BLaER1 treated with 17β-estradiol and CSF1 and Interleukin-3, amounts not matched to agents 10 nM and 100 nM (cell line): ENCODE measurements around the gene SLC6A7.

Experiments
- H3K27ac ChIP-seq, 11 experiments: shearing (Covaris generic); formaldehyde crosslinking; 2 replicates each; pipeline ENCODE4 v1.8.1; 2022
- H3K27me3 ChIP-seq, 11 experiments: shearing (Covaris generic); formaldehyde crosslinking; 2 replicates each; pipeline ENCODE4 v1.8.1; 2022
- H3K36me3 ChIP-seq, 11 experiments: shearing (Covaris generic); formaldehyde crosslinking; 2 replicates each; pipeline ENCODE4 v1.8.1; 2022
- H3K4me1 ChIP-seq, 10 experiments: shearing (Covaris generic); formaldehyde crosslinking; 2 replicates each; pipeline ENCODE4 v1.8.1; 2022
- H3K4me2 ChIP-seq, 11 experiments: shearing (Covaris generic); formaldehyde crosslinking; 2 replicates each; pipeline ENCODE4 v1.8.1; 2022
- H3K4me3 ChIP-seq, 10 experiments: shearing (Covaris generic); formaldehyde crosslinking; 2 replicates each; pipeline ENCODE4 v1.8.1; 2022
- H3K9ac ChIP-seq, 11 experiments: shearing (Covaris generic); formaldehyde crosslinking; 2 replicates each; pipeline ENCODE4 v1.8.1; 2022
- H3K9me3 ChIP-seq, 11 experiments: shearing (Covaris generic); formaldehyde crosslinking; replicated peaks in 1 of 11; 2 replicates each; pipeline ENCODE4 v1.8.1; 2022
- H4K20me1 ChIP-seq, 11 experiments: shearing (Covaris generic); formaldehyde crosslinking; 2 replicates each; pipeline ENCODE4 v1.8.1; 2022
- Cebpa-rat ChIP-seq, 11 experiments: shearing (Covaris generic); IDR thresholded peaks; 2 replicates each; pipeline ENCODE4 v1.8.1; 2022

The SLC6A7 gene

GRCh38 chr5:150189728-150190502, at the start of gene SLC6A7:
Gene SLC6A7, plus strand, starts transcription at chr5:150190062. Its CDS starts 266 bp downstream, at chr5:150190328.
- no peaks in the 10 kb centered on the region for H3K36me3 ChIP-seq
- peaks cover 0 to 15% (median 0%) of the 10 kb centered on the region in 11 experiments; a peak in 5 of 22 replicates for H4K20me1 ChIP-seq
- H3K4me1 ChIP-seq: peaks cover 16 to 26% (median 24%) of the 10 kb centered on the region in 10 experiments
- H3K27ac ChIP-seq: no peak within 1 kb of the TSS
- H3K4me2 ChIP-seq: peak within 1 kb of the TSS in 10 of 11 experiments; percentile 3 to 60 (median 34); a peak in 16 of 22 replicates
- 0 out of 20 replicates have a peak within 1 kb of the TSS, but pooled peaks of 1 of the 10 experiments have one; percentile 10 for H3K4me3 ChIP-seq
- peaks cover 54 to 68% (median 63%) of the 10 kb centered on the region in 11 experiments for H3K27me3 ChIP-seq
- H3K9ac ChIP-seq: 0 out of 22 replicates have a peak within 1 kb of the TSS, but pooled peaks of 1 of the 11 experiments have one; percentile 3
- TF ChIP-seq Cebpa-rat (IDR thresholded peaks at IDR 0.05): no peak
- no peaks in the 10 kb centered on the region for H3K9me3 ChIP-seq

- Histone ChIP-seq H3K36me3 (peaks cover 0 to 19% (median 13%) of the 10 kb centered on the region in 11 experiments; a peak in 15 of 22 replicates), H4K20me1 (no peaks in the 10 kb centered on the region), H3K27me3 (no peaks in the 10 kb centered on the region), H3K4me1 (peaks cover 91 to 100% (median 100%) of the 10 kb centered on the region in 10 experiments), H3K9me3 (no peaks in the 10 kb centered on the region), H3K27ac (peak overlapping the region; percentile 53 to 91 (median 84); a peak in 21 of 22 replicates), H3K4me2 (peak overlapping the region; percentile 90 to 100 (median 98)), H3K4me3 (peak overlapping the region in 7 of 10 experiments; percentile 37 to 57 (median 43); a peak in 12 of 20 replicates), H3K9ac (peak overlapping the region; percentile 36 to 81 (median 67); a peak in 21 of 22 replicates)
- no peak for TF ChIP-seq Cebpa-rat (IDR thresholded peaks at IDR 0.05)
These were observed 49.0 kb upstream of the SLC6A7 start for GRCh38 chr5:150140830-150141229.

- Histone ChIP-seq H3K9ac (peak overlapping the region in 9 of 11 experiments; percentile 13 to 79 (median 30); a peak in 15 of 22 replicates), H3K4me2 (peak overlapping the region; percentile 39 to 100 (median 98)), H4K20me1 (no peaks in the 10 kb centered on the region), H3K4me3 (no peak overlapping the region), H3K36me3 (peaks cover 0 to 11% (median 6%) of the 10 kb centered on the region in 11 experiments; a peak in 12 of 22 replicates), H3K27ac (peak overlapping the region in 10 of 11 experiments; percentile 72 to 91 (median 84); a peak in 20 of 22 replicates), H3K27me3 (no peaks in the 10 kb centered on the region), H3K4me1 (peaks cover 95 to 100% (median 100%) of the 10 kb centered on the region in 10 experiments), H3K9me3 (no peaks in the 10 kb centered on the region)
- no peak for TF ChIP-seq Cebpa-rat (IDR thresholded peaks at IDR 0.05)
These were observed 48.2 kb upstream of the SLC6A7 start for GRCh38 chr5:150141544-150142184.

GRCh38 chr5:150142185-150142958, 47.5 kb upstream of the SLC6A7 start:
- peak overlapping the region; percentile 90 to 100 (median 98) for H3K4me2 ChIP-seq
- peaks cover 92 to 100% (median 100%) of the 10 kb centered on the region in 10 experiments for H3K4me1 ChIP-seq
- H3K9me3 ChIP-seq: no peaks in the 10 kb centered on the region
- 0 out of 22 replicates have a peak, but pooled peaks of 1 of the 11 experiments have one; percentile 13 for TF ChIP-seq Cebpa-rat (IDR thresholded peaks at IDR 0.05)
- no peak overlapping the region; a peak in 1 of 20 replicates for H3K4me3 ChIP-seq
- no peaks in the 10 kb centered on the region for H3K27me3 ChIP-seq
- H3K9ac ChIP-seq: peak overlapping the region in 9 of 11 experiments; percentile 23 to 80 (median 76); a peak in 16 of 22 replicates
- peak overlapping the region; percentile 15 to 91 (median 84); a peak in 21 of 22 replicates for H3K27ac ChIP-seq
- peaks cover 0 to 3% (median 0%) of the 10 kb centered on the region in 11 experiments; a peak in 5 of 22 replicates for H3K36me3 ChIP-seq
- H4K20me1 ChIP-seq: no peaks in the 10 kb centered on the region

- TF ChIP-seq Cebpa-rat (IDR thresholded peaks at IDR 0.05): peak in 4 of 11 experiments; percentile 4 to 47 (median 28); a peak in 2 of 22 replicates
- H3K27ac ChIP-seq: peak overlapping the region; percentile 70 to 91 (median 84); a peak in 21 of 22 replicates
- H3K4me1 ChIP-seq: peaks cover 89 to 100% (median 100%) of the 10 kb centered on the region in 10 experiments
- H3K4me2 ChIP-seq: peak overlapping the region; percentile 90 to 100 (median 98)
- H4K20me1 ChIP-seq: no peaks in the 10 kb centered on the region
- H3K4me3 ChIP-seq: peak overlapping the region in 5 of 10 experiments; percentile 35 to 63 (median 53); a peak in 8 of 20 replicates
- H3K9me3 ChIP-seq: no peaks in the 10 kb centered on the region
- no peaks in the 10 kb centered on the region for H3K27me3 ChIP-seq
- peak overlapping the region; percentile 63 to 80 (median 77); a peak in 20 of 22 replicates for H3K9ac ChIP-seq
- peaks cover 0 to 4% (median 0%) of the 10 kb centered on the region in 11 experiments; a peak in 5 of 22 replicates for H3K36me3 ChIP-seq
These were observed 46.9 kb upstream of the SLC6A7 start for GRCh38 chr5:150142959-150143349.

- peak overlapping the region; percentile 63 to 80 (median 77) for H3K9ac ChIP-seq
- H3K4me2 ChIP-seq: peak overlapping the region; percentile 90 to 100 (median 98)
- peak overlapping the region; percentile 70 to 91 (median 84); a peak in 21 of 22 replicates for H3K27ac ChIP-seq
These were observed 46.3 kb upstream of the SLC6A7 start for GRCh38 chr5:150143350-150144245.

GRCh38 chr5:150144246-150144801, 45.5 kb upstream of the SLC6A7 start:
- TF ChIP-seq Cebpa-rat (IDR thresholded peaks at IDR 0.05): no peak
- H3K4me2 ChIP-seq: peak overlapping the region; percentile 90 to 100 (median 98)
- no peaks in the 10 kb centered on the region for H4K20me1 ChIP-seq
- peak overlapping the region; percentile 63 to 80 (median 77) for H3K9ac ChIP-seq
- peak overlapping the region in 8 of 10 experiments; percentile 35 to 63 (median 50); a peak in 16 of 20 replicates for H3K4me3 ChIP-seq
- H3K9me3 ChIP-seq: no peaks in the 10 kb centered on the region
- peaks cover 0 to 16% (median 11%) of the 10 kb centered on the region in 11 experiments; a peak in 13 of 22 replicates for H3K36me3 ChIP-seq
- H3K4me1 ChIP-seq: peaks cover 81 to 100% (median 100%) of the 10 kb centered on the region in 10 experiments
- peak overlapping the region; percentile 70 to 91 (median 84) for H3K27ac ChIP-seq
- H3K27me3 ChIP-seq: no peaks in the 10 kb centered on the region

More at GRCh38 chr5:150143350-150144245, 46.3 kb upstream of the SLC6A7 start:
- no peak for TF ChIP-seq Cebpa-rat (IDR thresholded peaks at IDR 0.05)
- no peaks in the 10 kb centered on the region for H3K27me3 ChIP-seq
- peaks cover 0 to 10% (median 4%) of the 10 kb centered on the region in 11 experiments; a peak in 12 of 22 replicates for H3K36me3 ChIP-seq
- peak overlapping the region in 8 of 10 experiments; percentile 35 to 63 (median 50); a peak in 17 of 20 replicates for H3K4me3 ChIP-seq
- no peaks in the 10 kb centered on the region for H3K9me3 ChIP-seq
- H3K4me1 ChIP-seq: peaks cover 83 to 100% (median 100%) of the 10 kb centered on the region in 10 experiments
- no peaks in the 10 kb centered on the region for H4K20me1 ChIP-seq
